ENCODE results near the gene BTBD6.

Gene BTBD6

DNA sequence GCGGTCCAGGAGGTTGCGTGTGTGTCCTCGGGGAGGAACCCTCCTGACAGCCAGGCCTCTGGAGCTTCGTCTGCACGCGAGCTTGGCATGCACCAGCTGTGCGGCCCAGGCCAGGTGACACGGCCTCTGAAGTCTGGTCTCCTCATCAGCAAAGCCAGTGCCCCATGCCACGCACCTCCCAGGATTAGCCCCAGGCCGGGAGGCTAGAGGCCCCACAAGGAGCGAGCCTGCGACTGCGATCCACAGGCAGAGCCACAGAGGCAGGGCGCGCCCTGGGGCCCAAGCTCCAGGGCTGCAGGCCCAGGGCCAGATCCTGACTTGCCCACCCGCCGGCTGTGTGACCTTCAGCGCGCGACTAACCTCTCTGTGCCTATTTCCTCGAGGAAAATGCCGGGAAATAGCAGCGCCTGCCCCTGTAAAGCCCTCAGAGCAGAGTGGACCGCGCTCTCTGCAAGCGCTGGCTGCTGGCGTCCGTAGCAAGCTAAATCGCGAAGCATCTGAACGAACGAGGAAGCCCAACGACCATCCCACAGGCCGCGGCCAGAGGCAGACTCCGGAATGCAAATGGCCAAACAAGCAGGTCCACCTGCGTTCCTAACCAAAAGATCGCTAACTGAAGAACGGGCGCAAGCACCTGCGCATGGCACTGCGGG is 492 bp upstream of the BTBD6 start:
- peak overlapping the region; percentile 67 for H3K4me3 ChIP-seq (ENCODE audit: low read length)
- DNase-seq (ENCODE audit: low read depth) = peak; percentile 11
- TF ChIP-seq, protein P1, sequence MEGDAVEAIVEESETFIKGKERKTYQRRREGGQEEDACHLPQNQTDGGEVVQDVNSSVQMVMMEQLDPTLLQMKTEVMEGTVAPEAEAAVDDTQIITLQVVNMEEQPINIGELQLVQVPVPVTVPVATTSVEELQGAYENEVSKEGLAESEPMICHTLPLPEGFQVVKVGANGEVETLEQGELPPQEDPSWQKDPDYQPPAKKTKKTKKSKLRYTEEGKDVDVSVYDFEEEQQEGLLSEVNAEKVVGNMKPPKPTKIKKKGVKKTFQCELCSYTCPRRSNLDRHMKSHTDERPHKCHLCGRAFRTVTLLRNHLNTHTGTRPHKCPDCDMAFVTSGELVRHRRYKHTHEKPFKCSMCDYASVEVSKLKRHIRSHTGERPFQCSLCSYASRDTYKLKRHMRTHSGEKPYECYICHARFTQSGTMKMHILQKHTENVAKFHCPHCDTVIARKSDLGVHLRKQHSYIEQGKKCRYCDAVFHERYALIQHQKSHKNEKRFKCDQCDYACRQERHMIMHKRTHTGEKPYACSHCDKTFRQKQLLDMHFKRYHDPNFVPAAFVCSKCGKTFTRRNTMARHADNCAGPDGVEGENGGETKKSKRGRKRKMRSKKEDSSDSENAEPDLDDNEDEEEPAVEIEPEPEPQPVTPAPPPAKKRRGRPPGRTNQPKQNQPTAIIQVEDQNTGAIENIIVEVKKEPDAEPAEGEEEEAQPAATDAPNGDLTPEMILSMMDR (conservative IDR thresholded peaks at IDR 0.05; ENCODE audit: low read length) = no peak

DNA sequence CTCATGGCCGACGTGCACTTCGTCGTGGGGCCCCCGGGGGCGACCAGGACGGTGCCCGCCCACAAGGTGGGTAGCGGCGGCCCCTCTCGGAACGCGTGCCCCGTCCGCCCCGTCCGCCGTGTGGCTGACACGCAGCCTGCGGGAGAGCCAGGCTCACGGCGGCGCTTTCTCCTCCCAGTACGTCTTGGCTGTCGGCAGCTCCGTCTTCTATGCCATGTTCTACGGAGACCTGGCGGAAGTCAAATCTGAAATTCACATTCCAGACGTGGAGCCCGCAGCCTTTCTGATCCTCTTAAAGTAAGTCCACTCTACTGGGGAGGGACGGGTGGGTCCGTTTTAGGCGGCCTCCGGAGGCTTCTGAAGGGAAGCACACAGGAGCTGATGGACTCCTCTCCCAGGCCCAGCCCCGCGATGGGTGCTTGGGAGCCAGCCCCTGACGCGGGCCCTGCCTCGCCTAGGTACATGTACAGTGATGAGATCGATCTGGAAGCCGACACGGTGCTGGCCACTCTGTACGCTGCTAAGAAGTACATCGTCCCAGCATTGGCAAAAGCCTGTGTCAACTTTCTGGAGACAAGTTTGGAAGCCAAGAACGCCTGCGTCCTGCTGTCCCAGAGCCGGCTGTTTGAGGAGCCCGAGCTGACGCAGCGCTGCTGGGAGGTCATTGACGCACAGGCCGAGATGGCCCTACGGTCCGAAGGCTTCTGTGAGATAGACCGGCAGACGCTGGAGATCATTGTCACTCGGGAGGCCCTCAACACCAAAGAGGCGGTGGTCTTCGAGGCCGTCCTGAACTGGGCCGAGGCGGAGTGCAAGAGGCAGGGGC is 1.1 kb downstream of the BTBD6 start:
- TF ChIP-seq, protein P1 (conservative IDR thresholded peaks at IDR 0.05; ENCODE audit: low read length) = no peak
- DNase-seq (ENCODE audit: low read depth) = peak; percentile 21
- peak overlapping the region; percentile 56 for H3K4me3 ChIP-seq (ENCODE audit: low read length)

DNA sequence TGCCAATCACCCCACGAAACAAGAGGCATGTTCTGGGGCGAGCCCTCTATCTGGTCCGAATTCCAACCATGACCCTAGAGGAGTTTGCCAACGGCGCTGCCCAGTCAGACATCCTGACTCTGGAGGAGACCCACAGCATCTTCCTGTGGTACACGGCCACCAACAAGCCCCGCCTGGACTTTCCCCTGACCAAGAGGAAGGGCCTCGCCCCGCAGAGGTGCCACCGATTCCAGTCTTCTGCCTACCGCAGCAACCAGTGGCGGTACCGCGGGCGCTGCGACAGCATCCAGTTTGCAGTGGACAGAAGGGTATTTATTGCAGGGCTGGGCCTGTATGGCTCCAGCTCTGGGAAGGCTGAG is 1.7 kb downstream of the BTBD6 start:
- DNase-seq (ENCODE audit: low read depth) = no peak
- TF ChIP-seq, protein P1 (conservative IDR thresholded peaks at IDR 0.05; ENCODE audit: low read length) = no peak
- no peak overlapping the region for H3K4me3 ChIP-seq (ENCODE audit: low read length)

DNA sequence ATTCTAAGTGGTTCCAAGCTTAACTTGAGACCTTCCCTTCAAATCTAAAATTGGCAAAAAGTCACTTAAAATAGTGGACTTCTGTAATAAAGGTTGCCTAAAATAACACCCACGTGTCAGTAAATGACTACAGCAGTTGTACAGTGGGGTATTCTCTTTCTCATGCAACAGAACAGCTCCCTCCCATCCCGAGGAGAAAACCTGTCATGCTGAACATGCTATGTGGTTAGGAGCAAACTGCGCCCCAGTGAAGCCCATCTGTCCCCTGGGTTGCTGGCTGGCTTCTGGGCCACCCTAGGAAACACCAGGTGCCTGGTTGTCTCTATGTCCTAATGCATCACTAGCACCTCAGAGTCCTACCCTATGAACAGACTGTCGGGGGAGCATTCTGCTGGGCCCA is 2.7 kb downstream of the BTBD6 start:
- DNase-seq (ENCODE audit: low read depth) = no peak
- H3K4me3 ChIP-seq (ENCODE audit: low read length) = no peak overlapping the region
- TF ChIP-seq, protein P1 (conservative IDR thresholded peaks at IDR 0.05; ENCODE audit: low read length) = no peak

DNA sequence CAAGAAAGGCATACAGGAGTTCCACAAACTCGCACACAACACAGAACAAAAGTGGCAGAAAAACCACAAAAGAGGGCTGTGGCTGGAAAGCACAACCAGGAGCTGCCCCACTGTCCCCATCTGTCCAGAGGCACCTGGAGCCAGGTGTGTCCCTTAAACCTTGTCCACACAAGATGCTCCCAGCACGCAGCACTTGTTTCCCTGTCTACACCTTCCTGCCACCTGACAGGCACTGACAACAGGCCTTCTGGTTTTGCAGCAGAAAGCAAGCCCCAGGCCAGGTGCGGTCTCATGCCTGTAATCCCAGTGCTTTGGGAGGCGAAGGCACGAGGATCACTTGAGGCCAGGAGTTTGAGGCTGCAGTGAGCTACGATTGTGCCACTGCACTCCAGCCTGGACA is 3.6 kb downstream of the BTBD6 start:
- TF ChIP-seq, protein P1 (conservative IDR thresholded peaks at IDR 0.05; ENCODE audit: low read length) = no peak
- DNase-seq (ENCODE audit: low read depth) = no peak

DNA sequence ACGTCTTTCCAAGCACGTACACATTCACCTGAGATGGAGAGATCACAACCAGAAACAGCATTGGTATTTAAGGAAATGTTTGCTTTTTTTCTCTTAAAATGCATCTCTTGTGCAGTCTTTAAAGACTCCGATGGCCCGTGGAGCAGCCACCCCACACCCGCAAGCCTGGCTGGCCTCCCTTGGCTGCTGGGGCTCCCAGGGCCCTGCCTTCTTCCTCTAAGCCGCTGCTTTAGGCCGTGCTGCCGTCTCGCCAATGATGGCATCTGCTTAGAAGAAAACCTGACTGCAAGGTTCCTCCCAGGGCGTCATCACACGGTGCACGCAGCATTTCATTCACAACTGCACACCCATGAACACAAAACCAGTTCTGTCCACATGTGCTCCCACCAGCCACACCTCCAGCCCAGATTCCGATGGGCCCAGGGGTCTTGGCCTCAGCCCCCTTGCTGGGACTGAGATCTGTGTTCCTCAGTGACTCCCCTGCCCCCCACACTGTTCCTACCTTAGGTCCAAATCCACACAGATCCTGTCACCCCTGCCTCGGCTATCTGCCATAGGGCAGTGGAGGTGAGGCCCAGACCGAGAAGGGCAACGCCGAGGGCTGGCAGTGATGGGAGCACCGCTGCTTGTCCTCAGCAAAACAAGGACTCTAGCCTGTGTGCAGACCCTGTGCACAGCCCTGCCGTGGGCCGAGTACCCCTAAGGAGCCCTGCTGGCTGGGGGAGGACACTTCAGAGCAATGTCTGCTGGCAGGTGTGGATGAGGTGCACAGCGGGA is 4.4 kb downstream of the BTBD6 start:
- DNase-seq (ENCODE audit: low read depth) = no peak
- TF ChIP-seq, protein P1 (conservative IDR thresholded peaks at IDR 0.05; ENCODE audit: low read length) = no peak

More for the DNA sequence above, 3.6 kb downstream of the BTBD6 start:
- H3K4me3 ChIP-seq (ENCODE audit: low read length) = no peak overlapping the region

More for the DNA sequence above, 4.4 kb downstream of the BTBD6 start:
- no peak overlapping the region for H3K4me3 ChIP-seq (ENCODE audit: low read length)

Data from AG10803 (cell line).